Mesenteric fat pad (tissue), 1 donor: ENCODE data around the gene RILPL2. TPM values are rescaled to one million over a fixed set of nuclear protein-coding genes. Genes with fewer than 3 reads are reported as not detected.
"Not testable (repeated sequence)": the region's sequence is repeated elsewhere in the genome, so short reads cannot be mapped to it uniquely, and the experiment has no call there.

Source experiments
- DNase-seq: peaks from one replicate; pipeline ENCODE4 v3.0.0-alpha.2; 2020; ENCODE audit warnings: low spot score
- total RNA-seq: library from RNA; stranded (reverse); fragmentation: NEBNext Ultra II Directional; extraction: Animal tissue kit (Norgen Biotek cat#: 25700); gene quantifications from one replicate; pipeline ENCODE4 v1.2.1, GENCODE V29; 2021
- donor health status: DM: yes; HTN: yes; CAD: no.

The RILPL2 gene
- total RNA-seq, 1 donor from 2014 or later = 10.4 TPM

- not testable (repeated sequence) for DNase-seq
These were observed 29.2 kb downstream of the RILPL2 start for GRCh38 chr12:123407269-123407668.

- DNase-seq = no peak
These were observed 31.9 kb downstream of the RILPL2 start for GRCh38 chr12:123404581-123404980.

- DNase-seq = no peak
These were observed 34.5 kb downstream of the RILPL2 start for GRCh38 chr12:123401753-123402683.

GRCh38 chr12:123399255-123399617 lies 37.2 kb downstream of the RILPL2 start:
- DNase-seq = no peak

GRCh38 chr12:123398550-123399254 lies 37.8 kb downstream of the RILPL2 start:
- DNase-seq = no peak

GRCh38 chr12:123398177-123398549 lies 38.3 kb downstream of the RILPL2 start:
- DNase-seq = no peak

GRCh38 chr12:123397400-123397799 lies 39.1 kb downstream of the RILPL2 start:
- DNase-seq = no peak

- DNase-seq = no peak
These were observed 39.5 kb downstream of the RILPL2 start for GRCh38 chr12:123396954-123397353.

GRCh38 chr12:123396543-123396942 lies 39.9 kb downstream of the RILPL2 start:
- DNase-seq = no peak

GRCh38 chr12:123395236-123395635 lies 41.2 kb downstream of the RILPL2 start:
- DNase-seq = no peak

- no peak for DNase-seq
These were observed 42.7 kb downstream of the RILPL2 start for GRCh38 chr12:123393747-123394146.

GRCh38 chr12:123391546-123392343 lies 44.7 kb downstream of the RILPL2 start:
- no peak for DNase-seq

GRCh38 chr12:123390498-123391426 lies 45.7 kb downstream of the RILPL2 start:
- DNase-seq = no peak

- no peak for DNase-seq
These were observed 46.7 kb downstream of the RILPL2 start for GRCh38 chr12:123389560-123390351.

GRCh38 chr12:123388951-123389559 lies 47.4 kb downstream of the RILPL2 start:
- DNase-seq = no peak

- peak; percentile 94 for DNase-seq
These were observed 48.1 kb downstream of the RILPL2 start for GRCh38 chr12:123388177-123388950.

GRCh38 chr12:123387508-123388176 lies 48.8 kb downstream of the RILPL2 start:
- no peak for DNase-seq

- not testable (repeated sequence) for DNase-seq
These were observed 50.9 kb downstream of the RILPL2 start for GRCh38 chr12:123385536-123385935.
